PFSK-1 (cell line): Measurements from ENCODE around the gene MIR17HG.

Source experiments
- POLR2AphosphoS5 ChIP-seq: IDR thresholded peaks from 2 replicates; pipeline ENCODE4 v1.6.1; 2012; ENCODE audit warnings: low read depth, mild to moderate bottlenecking, control low read depth, low read length, moderate library complexity
- SIN3A ChIP-seq: IDR thresholded peaks from 2 replicates; pipeline ENCODE4 v1.6.1; 2012; ENCODE audit warnings: mild to moderate bottlenecking, low read length, moderate library complexity, borderline replicate concordance; ENCODE audit not compliant: insufficient read depth

DNA sequence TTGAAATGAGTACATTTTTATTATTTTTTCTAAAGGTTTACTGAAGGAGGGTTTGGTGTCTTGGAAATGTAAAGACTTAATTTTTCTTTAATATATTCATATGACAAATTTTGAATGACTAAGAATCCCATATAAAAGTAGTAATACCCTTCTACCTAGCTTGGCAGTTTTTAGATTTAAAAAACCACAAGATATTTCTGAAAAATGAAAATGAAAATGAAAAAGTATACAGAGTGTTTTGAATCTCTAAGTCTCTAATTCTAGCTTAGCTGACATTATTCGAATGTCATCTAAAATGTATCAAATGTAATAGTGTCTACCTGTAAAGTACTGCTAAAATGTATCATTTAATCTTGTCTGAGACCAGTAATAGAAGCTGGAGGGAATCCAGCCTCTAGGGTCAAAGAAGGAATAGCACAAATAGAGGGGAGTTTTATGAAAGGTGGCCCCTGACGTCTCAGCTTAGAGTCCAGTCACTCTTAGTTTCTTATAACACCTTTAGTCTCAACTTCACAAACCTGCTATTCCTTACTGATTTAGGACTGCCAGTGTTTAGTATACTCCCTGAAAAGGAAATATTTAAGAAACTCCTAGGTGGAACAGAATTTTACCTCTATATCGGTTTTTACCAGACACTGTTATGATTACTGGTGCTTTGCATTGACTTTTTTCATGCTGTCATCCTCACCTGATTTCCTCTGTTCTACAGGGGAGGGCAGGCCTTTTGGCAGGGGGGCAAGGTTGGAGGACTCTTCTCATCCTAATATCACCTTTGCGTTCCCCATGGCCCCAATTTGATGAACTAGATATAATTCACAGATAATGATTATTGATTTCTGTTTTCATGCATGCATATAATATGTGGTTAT is 16.2 kb upstream of the MIR17HG start:
- no peak for TF ChIP-seq POLR2AphosphoS5
- no peak for TF ChIP-seq SIN3A
